Activated CD4-positive, CD25-positive, alpha-beta regulatory T cell (primary cell): Measurements from ENCODE around the gene MED12L.
"Not testable (repeated sequence)": the region's sequence is repeated elsewhere in the genome, so short reads cannot be mapped to it uniquely, and the experiment has no call there.

Experiments used
- DNase-seq, 4 experiments: peaks; one replicate each; lab custom pipeline; 2025; lab: John Stamatoyannopoulos, UW

Gene MED12L

DNA sequence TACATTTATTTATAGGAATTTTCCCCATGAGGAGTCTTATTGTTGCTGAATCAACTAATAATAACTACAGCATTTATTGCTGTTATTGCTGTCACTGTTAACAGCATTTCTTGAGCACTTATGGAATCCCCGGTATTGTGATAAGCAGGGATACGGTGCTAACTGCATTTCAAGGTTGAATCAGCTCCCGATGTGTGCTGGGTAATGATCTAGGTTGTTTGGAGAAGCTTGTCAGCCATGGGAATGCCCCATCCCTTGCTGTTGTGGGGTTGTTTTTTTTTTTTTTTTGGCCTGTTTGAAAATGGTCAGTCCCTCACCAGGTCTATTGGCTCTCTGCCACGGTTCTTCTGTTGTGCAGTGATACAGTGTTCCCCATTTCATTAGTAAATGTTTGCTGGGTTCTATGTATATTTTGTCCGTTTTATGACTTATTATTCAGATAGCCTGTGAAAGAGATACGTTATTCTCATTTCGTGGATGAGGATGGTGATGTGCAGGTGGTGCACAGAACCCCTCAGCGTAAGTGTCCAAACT, 48.5 kb downstream of the MED12L start:
- DNase-seq: no peak

DNA sequence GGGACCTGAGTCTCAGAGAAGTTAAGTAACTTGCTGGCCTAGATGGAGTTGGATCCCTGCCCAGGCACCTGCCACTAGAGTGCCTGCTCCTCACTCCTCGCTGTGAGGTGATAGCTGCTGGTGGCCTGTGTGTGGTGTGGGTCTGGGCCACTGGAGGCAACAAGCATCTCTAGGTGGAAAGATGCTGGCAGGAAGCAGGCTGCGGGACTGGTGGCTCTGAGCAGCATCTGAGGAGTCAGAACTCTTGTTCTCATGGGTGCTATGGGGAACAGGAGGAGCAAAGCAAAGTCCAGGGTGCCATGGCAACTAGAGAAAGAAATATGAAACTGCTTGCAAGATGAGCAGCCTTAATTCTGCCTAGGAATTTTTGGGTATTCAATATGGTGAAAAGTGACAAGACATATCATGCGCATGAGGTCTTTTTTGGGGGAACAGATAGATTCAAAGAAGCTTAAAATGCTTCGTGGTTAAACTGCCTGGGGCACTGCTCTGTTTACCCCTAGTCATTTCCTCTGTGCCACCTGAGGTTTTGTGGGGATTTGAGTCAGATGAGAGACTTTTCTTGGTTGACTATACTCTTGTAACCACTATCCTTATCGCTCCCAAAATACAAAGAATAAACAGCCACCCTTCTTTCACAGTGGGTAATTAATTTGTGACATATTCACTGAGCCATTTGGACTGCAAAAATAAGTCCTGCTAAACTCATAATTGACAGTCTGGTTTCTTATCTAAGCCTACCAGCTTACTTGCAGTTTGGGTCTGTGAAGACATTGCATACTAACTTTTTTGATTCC, 50.3 kb downstream of the MED12L start:
- no peak for DNase-seq

DNA sequence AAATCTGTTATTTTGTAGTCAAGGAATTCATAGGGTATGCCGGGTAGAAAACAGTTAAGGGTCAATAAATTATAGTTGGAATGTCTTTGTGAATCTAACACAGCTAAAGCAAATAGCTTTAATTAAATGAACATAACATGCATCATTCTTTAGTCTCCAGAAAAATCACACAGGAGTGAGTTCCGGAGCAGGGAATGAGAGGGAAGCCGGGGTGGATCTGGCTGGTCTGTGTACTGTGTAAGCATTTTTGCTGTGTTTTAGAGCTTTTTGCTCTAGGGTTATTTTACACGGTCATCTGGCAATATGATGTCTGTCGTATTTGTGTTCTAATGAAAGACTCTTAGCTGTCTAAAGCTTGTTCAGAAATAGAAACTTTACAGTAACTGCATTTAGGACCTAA, 57.5 kb downstream of the MED12L start:
- no peak for DNase-seq

DNA sequence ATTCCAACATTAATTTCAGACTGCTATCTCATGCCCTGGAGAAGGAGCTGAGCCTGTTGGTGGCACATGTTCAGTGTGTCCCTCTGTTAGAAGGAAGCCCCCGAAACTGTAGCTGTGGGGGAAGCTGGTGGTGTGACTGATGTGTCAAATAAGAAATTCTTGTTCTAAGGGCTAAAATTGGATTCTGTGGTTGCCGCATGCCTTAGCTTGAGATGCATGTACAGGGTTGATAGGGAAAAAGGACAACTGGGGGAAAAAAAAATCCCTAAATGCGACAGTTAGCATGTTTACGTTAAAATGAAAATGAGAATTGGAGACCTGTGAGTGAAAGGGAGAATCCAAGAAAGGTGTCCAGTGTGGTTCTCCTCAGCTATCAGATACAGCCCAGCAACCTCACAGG, 58.6 kb downstream of the MED12L start:
- no peak for DNase-seq

DNA sequence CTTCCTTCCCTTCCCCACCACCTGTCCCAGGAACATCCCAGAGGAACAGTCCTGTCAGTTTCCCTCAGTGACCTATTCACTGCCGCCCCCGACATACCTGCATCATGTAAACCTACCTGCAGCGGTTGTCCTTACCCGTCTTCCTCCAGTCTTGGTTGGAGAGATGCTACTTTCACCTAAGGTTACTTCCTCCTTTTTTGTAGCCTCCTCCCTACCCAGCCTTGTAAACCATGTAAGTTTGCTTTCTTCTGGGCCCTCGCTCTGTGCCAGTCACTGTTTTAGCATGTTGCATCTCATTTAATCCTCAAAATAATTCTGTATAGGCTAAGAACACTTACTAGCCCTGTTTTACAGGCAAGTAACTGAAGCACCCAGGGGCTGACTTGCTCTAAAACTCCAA, 59.3 kb downstream of the MED12L start:
- no peak for DNase-seq

DNA sequence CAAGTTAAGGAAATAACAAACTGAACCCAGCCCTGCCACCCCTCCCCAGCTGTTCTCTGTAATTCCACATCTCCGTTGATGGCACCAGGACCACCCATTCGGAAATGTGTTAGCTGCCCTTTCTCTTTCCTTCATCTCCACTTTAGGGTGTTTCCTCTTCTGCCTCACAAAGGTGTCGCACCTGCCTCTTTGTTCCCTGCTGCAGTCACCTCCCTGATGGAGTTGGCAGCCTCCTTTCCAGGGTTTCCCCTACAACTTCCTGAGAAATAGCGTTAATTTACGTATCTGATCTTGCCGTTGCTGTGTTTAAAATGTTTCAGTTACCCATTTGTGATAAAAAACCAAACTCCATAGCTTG, 60.2 kb downstream of the MED12L start:
- DNase-seq: no peak

DNA sequence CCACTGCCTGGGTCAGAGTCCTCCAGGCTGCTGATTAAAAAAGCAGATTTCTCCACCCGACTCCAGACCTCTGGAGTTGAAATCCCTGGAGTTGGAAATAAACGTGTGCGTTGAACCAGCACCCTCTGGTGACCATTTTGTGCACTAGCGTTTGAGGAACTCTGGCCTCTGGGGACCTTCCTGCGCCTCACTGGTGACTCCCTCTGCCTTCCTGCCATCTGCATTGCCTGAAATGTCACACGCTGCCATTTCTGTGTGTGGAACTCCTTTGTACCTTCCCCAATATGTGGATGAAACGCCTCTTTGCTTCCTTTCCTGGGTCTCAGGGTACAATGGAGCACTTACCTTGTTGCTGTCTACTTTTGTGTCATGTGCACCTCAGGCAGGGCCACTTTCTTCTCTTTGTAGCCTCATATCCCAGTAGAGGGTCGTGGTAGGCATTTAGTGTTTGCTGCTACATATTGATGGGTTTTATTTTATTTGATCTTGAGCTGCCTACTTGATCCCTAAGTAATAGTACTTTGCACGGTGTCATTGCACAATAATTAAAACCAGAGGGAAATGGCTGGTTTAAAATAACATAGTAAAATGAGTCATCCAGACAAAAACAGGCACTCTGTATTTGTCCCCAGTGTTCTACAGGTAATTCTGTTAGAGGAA, 60.7 kb downstream of the MED12L start:
- peak in 3 of 4 experiments; percentile 4 to 11 (median 4) for DNase-seq

DNA sequence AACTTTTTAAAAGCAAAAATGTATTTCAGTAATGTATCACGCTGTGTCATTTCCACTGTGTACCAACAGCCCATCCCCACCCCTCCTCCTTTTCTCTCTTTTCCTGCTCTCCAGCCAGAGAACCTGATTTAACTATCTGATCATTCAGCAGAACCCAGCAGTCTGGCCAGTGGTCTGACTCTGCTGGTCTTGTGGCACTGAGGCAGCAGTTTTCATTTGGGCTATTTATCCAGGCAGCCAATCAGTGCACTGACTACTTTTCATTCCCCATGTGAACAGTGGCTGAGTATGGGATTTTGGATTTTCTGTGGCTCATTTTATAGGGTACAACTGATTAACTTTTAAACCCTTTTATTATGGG, 61.2 kb downstream of the MED12L start:
- no peak for DNase-seq

DNA sequence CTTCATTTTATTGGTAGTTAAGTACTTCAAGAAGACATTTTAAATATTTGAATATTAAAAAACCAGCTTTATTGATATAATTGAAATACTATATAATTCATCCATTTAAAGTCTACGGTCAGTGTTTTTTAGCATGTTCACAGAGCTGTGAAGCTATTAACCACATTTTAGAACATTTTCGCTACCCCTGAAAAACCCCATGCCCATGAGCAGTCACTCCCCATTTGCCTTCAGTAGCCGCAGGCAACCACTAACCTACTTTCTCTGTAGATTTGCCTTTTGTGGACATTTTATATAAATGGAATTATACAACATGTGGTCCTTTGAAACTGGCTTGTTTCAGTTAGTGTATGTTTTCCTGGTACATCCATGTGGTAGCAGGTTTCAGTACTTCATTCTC, 61.8 kb downstream of the MED12L start:
- no peak for DNase-seq

DNA sequence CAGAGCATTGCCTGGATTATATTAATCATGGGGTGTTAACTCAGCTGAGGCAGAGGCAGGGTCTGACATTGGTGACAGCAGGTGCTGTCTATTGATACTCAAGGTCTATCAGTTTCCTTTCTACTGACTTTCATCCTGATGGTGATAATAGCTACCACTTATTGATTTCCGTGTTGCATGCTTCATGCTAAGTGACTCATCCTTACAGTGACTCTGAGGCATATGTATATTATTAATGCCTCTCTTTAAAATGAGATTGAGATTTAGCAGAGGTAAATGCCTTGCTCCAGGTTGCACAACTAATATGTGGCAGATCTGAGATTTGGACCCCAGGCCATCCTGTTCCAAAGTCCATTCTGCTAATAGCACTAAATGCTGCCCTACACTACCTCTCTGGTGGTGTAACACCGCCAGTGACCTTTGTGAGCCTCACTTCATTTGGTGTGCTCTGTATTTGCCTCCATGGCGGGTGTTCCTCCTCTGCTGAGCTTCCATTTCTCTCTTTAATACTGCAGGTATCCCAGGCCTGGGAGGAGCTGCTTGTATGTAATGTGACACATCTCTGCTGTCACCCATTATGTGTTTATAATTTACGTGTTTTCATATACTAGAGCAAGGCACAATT, 67.1 kb downstream of the MED12L start:
- no peak for DNase-seq

DNA sequence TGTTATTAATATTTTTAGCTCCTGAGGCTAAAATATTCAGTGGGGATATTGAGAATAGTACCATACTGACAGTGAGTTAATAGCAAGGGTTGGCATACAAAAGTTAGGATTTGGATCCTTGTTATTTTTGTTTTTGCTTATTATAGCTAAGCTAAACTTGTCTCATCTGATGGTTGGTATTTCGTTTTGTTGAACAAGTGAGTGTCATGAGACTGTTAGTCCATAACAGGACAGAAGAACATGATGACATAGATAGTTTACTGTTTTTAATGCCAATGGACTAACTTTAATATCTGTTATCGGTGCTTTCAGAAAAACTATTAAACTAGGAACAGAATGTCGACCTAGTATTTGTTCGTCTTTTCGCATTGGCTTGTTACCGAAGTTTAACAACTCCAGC, 69.1 kb downstream of the MED12L start:
- no peak for DNase-seq

DNA sequence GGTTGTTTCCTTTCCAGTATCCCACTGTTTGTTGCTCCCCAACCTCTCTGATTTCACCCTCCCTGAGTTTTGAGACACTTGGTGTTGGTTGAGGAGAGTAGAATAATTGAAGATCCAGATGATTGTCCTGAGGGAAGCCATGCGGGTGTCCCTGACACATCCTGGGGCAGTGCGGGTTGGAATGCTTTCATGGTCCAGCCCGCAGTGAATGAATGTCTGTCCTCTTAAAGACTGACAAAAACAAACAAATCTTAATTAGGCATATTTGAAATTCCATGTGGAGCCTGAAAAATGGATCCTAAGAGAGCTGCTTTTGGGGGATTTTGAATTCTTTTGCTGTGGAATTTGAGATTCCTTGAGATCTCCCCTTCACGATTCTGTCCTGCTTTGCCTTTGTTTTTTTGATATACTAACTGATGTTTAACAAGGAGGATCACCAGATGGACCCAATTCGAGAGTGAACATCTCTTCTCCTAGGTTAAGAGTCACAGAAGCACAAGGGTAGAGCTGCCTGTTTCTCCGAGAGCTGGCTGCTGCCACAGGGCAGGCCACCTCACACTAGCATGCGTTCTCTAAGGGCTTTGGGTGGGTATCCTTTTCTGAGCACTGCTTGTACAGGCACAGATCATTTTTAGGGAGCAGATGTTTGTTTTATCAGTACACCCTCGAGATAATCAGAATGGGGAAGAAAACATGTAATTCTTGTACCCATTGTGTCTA, 70.1 kb downstream of the MED12L start:
- DNase-seq: no peak

DNA sequence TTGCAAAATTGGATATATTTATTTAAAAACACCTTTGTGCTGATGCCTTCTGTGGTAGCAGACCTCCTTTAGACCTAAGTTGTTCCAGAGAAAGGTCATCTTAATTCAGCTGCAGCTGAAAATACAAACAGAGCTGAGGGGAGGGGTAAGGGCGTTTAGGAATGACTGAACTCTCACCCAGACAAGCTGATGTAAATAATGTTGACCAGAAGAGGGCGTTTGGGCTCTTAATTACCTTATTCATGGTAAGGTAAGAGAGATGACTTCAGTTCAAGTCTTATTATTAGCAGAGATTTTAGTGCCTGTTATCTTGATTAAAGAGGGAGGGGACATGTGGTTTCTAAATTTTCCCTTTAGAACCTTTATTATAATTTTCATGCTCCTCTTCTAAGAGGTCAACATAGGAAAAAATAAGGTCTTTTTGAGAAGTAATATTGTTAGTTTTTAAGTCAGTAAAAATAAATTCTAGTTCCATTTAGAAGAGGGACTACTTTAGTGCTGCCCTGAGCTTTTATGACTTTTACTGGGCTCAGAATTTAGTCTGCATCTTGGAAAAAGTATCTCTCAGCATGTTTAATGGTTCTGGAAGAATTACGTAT, 71.3 kb downstream of the MED12L start:
- DNase-seq: no peak

DNA sequence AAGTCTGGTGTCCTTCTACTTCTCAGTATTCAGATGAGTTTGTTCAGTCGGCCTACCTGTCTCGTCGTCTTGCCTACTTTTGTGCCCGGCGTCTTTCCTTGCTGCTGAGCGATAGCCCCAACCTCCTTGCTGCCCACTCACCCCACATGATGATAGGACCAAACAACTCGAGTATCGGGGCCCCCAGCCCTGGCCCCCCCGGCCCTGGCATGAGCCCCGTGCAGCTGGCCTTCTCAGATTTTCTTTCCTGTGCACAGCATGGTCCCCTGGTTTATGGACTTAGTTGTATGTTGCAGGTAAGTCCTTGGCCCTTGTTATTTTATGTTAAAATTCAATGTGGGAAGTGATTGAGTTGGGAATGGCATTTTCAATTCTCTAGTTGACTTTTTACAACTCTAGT, 74.3 kb downstream of the MED12L start:
- DNase-seq: no peak

DNA sequence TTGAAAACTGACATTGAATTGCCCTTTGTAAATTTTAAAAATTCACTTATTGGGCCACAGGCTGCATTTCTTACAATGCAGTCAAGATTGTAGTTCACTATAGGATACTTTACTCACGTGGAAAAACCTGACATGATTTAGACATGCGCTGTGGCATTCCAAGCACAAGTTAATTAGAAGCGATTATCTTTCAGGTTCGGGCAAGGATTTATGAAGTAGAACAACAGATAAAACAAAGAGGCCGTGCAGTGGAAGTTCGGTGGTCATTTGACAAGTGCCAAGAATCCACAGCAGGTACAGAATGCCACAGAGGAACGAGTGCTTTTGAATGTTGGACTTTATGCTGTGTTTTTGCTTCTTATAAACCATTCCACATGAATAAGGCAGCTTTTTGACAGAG, 79.8 kb downstream of the MED12L start:
- DNase-seq: no peak

DNA sequence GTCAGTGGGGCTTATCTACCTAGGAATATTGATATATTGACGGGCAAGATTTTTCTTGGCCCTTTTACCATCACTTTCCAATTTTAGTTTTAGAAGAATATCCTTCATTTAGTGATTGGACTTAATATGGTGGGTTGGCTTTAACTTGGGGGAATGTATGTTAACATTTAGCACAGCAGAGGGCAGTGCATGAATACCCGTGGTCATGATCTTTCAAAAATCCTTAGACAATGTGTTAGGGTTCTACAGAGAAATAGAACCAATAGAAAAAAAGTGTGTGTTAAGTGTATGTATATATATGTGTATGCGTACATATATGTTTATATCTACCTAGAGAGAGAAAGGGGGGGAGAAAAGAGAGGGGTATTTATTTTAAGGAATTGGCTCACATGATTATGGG, 80.7 kb downstream of the MED12L start:
- DNase-seq: no peak

DNA sequence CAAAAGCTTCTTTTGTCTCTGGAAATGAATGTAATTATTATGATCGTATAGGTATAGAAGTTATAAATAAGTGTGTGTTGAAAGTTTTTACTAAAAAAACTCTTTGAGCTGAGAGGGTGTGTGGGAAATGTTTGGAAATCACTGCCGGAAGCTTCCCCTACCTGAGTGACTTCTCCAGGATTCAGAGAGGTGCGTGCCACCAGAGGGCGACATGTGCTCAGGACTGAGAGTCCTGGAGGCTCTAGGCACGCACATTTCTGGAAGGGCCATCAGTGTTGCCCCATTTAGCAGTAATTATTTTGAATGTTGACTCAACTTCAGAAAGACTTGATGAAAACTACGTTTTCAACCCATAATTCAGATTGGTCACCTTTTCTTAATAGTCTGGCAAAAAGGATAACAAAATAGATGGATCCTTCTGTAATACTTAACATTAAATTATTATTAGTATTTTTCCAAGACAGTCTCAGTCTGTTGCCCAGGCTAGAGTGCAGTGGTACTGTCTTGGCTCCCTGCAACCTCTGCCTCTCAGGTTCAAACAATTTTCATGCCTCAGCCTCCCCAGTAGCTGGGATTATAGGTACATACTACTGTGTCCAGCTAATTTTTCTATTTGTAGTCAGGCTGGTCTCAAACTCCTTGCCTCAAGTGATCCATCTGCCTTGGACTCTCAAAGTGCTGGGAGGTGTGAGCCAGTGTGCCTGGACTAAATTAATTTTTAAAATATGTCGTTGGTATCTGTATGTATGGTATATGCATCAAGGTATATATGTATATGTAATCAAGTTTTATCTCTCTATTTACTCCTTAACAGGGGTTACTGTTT, 83.0 kb downstream of the MED12L start:
- peak; percentile 41 to 65 (median 58) for DNase-seq

DNA sequence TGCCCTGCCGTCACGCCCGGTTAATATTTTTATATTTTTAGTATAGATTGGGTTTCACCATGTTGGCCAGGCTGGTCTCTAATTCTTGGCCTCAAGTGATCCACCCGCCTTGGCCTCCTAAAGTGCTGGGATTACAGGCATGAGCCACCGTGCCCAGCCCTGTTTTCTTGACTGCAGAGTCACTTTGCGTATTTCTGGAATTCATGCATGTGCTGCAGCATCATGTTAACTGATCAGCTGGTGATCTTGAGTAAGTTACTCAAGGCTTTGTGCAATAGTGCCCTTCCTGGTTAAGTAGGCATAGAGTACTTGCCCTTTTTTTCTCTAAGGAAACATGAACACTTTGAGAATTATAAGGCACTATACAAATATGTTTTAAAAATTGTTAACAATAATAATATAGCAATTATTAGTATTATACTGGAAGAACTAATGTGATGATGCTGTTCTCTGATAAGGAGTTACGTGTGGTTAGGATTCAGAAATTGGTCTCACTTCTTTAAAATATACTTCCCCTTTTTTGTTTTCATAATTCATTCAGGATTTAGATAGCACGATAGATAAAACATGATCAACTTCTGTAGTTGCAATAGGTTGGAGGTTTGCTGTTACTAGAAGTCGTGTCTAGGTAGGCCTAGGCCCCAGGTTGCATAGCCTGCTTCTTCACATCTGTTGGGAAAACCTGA, 83.9 kb downstream of the MED12L start:
- DNase-seq: no peak

DNA sequence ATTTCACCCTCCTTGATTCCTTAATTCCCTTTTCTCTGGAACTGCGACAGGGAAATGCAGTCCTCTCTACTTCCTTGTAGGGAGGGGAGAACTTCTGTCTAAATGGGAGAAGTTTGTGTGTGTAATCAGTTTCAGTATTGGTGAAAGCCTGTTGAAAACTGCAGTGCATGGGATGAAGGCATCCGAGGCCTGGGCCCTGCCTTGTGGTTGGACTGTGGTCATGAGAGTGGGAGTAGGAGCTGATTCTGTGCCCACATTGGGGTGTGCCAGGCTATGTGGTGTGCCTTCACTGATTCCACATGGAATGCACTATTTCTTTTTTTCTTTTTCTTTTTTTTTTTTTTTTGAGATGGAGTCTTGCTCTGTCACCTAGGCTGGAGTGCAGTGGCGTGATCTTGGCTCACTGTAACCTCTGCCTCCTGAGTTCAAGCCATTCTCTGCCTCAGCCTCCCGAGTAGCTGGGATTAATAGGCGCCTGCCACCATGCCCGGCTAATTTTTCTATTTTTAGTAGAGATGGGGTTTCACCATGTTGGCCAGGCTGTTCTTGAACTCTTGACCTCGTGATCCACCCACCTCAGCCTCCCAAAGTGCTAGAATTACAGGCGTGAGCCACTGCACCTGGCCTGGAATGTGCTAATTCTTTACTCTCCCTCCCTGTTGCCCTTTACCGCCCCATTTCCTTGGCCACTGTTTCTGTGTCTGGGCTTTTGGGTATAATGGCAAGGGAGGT, 84.7 kb downstream of the MED12L start:
- not testable (repeated sequence) for DNase-seq
